Measurements from ENCODE around the gene FCN2.

FCN2 gene

DNA sequence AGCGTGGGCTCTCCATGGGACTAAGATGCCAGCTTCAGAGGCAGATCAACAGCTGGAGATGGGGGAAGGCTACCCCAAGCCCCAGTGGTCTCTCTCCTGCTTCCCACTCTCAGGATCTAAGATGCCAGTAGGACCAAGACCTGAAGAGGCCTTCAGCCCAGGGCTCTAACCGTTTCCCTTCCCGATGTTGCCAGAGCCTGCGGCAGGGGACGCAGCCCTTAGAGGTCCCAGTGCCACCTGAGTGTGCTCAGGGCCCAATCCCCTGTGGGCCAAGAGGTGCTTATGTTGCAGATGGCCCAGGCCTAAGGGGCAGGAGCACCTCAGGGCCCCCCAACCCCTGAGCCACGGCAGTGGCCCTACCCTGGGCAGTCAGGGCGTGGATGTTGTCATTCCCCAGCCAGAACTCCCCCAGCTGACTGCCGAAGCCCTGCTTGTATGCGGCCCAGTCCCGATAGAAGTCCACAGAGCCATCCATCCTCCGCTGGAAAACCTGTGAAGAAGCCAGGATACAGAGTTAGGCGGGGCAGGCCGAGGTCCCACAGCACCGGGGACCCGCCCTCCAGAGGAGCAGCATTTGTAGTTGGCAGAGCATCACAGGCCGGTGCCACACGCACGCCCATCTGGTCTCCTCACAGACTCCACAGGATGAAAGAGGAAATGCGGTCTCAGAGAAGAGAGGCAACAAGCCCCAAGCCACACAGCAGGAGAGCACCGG lies 31.7 kb downstream of the FCN2 start:
- no peak for DNase-seq (ENCODE audit: low read depth)

DNA sequence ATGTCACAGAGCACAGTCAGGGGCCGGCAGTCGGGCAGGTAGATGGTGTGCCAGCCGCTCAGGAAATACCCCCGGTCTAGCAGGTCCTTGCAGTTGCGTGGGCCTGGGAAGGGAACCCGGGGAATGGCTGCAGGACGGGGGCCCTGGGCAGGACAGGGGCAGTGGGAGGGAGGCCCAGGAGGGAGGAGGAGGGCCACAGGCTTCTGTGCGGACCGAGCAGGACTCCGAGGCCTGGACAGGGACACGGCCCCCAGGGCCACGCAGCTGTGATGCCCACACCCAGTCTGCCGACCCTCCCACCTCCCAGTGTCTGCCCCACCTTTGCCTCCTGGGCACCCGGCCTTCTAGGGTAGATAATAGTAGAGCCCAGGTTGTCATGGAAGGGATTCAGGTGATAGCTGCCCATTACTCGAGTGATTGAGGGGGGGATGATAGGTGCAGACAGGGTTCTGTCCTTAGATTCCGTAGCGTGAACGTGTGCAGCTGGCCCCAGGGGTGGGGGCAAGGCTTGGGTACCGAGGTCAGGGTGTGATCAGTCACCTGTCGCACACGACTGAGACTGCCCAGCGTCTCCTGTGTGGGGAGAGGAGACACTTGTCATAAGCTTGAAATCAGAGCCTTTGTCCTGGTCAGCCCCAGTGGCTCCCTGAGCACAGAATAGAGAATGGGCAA lies 32.6 kb downstream of the FCN2 start:
- no peak for DNase-seq (ENCODE audit: low read depth)

DNA sequence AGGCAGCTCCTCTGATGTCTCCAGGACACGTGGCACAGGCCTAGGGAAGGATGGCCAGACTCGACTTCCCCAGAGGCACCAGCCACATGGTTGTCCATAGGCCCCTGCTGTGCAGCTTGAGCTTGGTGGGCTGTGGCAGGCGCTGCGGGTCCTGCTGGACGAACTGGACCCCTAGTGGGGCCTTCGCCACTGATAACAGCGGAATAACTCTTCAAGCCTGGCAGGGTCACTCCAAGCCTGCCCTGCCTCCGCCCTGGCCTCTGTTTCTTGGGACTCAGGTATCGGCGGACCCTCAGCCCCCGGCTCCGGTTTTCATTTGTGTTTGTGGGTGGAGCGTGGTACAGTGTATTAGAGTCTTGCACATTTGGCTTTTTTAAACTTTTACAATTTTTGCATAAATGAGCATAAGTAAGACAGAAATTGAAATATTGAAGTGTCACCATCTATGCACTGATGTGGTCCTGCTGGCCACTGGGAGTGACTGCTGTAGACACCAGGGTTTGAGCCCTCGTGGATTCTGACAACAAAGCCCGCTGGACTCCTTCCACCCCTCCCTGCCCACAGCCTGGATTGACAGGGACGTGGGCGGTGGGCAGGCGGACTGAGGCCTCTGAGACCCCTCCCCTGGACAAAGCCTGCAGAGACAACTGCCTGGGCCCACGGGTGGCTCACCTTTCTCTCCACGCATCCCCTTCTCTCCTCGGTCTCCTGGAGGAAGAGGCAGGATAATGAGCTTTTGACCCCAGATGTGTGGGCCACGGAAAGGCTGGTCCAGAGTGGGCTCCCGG lies 33.3 kb downstream of the FCN2 start:
- no peak for DNase-seq (ENCODE audit: low read depth)

DNA sequence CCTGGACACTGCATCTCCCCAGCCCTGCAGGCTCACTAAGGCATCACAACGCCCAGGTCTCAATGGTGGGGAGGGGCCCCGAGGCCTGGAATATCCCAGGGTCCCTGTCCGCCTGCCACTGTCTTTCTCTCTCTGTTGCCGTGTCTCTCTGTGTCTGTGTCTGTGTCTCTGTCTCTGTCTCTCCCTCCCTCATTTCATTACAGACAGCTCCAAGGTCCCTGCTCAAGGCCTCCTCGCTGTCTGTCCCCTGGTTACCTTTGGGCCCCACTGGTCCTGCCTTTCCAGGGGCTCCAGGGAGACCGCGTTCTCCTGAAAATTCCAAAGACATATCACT lies 33.9 kb downstream of the FCN2 start:
- no peak for DNase-seq (ENCODE audit: low read depth)

DNA sequence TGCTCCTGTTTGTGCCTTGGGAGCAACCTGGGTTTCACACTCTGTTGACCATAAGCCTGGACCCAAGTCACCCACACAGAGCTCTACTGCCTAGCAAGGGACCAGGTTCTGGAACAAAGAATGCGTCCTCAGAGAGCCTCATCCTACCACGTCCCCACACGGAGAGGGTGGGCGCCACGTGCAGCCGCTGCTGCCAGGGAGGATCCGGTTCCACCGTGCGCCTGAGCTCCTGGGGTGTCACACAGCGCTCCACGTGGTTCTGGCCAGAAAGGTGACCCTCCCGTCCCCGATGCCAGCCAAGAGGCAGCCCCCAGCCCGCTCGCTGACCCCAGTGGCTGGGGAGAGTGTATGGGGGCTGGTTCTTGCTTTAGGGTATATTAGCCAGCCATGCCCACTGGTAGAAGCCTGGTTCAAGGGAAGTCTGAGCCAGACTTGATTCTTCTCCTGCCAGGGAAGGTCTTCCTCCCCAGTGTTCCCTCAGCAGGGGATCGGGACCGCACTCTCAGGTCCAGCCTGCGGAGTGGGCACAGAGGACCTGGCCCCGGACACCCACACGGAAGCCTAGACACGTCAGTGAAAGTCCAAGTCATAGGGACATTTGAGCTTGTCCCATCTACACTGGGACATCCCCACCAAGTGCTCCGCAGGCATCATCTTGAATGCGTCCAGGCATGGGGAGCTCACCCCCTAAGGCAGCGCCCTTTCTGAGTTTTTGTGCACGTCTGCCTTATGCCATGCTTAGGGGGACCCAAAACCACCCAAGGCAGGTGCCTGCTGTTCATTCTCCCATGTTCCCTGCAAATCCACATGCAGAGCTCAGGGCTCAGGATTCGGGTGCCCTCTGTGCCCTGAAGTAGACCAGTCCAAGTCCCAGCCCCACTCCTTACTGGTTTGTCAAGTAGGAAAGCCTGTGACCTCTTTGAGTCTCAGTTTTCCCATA lies 34.7 kb downstream of the FCN2 start:
- no peak for DNase-seq (ENCODE audit: low read depth)

DNA sequence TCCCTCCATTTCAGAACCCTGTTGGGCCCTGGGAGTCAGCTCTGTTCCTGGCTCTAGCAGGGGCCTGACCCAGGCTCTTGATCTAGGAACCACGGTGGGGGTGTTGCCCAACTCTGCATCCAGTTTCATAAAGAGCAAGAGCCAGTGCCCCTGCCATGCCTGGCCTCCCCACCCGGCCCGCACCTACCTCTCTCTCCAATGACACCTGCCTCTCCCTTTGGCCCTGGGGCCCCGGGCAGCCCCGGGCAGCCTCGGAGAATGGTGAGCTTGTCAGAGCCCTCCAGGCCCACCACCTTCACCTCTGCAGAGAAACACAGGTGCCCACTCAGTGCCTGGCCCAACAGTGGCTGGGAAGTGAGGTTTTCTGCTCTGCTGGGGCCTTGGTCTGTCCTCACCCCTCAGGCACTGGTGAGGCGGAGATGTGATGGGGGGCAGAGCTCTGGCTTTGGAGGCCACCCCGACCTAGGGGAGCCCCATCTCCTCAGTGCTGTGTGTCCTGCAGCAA lies 35.6 kb downstream of the FCN2 start:
- DNase-seq (ENCODE audit: low read depth), result no peak

DNA sequence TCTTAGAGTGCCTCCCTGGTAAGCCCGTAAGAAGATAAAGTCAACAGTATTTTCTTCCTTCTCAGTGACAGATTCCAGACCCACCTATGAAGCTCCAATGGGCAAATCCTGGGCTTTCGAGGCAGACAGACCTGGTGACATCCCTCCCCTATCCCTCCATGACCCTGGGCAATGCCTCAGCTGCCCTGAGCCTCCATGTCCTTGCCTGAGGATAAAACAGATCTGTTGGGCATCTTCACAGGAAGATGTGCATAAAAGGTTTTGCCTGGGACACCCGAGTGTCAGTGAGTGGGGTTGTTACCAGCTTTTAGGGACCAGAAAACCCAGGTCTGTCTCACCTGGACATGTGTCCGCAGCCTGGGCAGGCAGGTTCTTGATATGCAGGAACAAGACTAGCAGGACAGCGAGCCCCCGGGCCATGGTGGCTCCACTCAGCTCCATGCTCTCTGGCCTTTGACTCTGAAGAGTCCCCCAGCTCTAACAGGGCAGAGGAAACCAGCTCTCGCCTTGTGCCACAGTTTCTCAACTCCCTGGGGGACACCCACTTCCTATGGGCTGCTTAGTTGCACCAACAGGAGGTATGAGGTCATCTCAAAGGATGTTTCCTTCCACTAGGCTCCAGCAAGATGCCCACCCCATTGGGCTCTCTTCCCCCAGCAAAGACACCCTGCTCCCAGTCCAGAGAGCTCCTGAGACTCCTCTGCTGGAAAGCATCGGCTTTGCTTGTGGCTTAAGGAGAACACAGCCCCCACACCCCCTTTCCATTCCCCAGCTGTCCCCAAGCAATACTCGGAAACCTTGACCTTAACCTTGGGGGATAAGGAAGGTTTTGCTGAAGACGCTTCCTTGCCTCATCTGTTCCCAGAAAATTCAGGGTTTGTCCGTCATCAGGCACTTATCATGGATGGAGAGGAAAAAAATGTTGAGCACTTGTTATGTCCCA lies 37.1 kb downstream of the FCN2 start, which contains the start of gene FCN1:
TSS of gene FCN1 (minus strand) at position 482 of the 943 bp plus-strand sequence. CDS start at position 441, 41 bp downstream.
- no peak for DNase-seq (ENCODE audit: low read depth)

DNA sequence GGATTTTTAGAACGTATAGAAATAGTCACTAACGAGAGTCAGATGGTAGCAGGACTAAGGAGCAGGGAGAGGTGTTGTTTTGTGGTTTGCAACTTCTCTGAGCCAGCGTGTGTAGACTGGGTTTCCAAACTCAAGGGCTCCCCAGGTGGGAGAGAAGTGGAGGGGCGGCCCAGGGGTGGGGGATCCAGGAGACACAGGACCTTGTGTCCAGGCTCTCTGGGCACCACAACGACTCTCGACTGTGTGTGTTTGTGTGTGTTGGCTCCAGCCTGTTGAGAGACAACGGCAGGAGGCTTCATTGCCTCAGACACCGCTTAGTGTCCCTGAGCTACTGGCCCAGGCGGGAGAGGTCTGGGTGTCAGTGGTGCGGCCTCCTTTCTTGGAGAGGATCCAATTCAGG lies 38.0 kb downstream of the FCN2 start:
- no peak for DNase-seq (ENCODE audit: low read depth)

DNA sequence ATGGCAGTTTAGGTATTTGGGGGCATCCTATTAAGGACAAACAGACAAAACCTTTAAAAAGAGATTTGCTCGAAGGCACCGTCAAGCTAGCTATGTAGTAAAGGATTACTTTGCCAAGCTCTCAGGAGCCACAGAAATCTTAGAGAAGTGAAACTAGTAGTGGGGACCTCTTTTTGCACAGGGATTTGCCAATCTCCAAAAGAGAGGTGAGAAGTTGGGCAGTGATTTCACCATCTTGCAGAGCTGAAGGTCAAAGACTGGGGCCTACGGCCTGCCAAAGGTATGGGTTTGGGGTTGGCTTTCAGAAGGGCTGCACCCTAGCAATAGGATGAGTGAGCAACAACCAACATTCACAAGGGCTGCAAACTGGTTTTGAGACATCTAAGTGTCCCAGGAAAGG lies 38.7 kb downstream of the FCN2 start:
- DNase-seq (ENCODE audit: low read depth), result no peak

DNA sequence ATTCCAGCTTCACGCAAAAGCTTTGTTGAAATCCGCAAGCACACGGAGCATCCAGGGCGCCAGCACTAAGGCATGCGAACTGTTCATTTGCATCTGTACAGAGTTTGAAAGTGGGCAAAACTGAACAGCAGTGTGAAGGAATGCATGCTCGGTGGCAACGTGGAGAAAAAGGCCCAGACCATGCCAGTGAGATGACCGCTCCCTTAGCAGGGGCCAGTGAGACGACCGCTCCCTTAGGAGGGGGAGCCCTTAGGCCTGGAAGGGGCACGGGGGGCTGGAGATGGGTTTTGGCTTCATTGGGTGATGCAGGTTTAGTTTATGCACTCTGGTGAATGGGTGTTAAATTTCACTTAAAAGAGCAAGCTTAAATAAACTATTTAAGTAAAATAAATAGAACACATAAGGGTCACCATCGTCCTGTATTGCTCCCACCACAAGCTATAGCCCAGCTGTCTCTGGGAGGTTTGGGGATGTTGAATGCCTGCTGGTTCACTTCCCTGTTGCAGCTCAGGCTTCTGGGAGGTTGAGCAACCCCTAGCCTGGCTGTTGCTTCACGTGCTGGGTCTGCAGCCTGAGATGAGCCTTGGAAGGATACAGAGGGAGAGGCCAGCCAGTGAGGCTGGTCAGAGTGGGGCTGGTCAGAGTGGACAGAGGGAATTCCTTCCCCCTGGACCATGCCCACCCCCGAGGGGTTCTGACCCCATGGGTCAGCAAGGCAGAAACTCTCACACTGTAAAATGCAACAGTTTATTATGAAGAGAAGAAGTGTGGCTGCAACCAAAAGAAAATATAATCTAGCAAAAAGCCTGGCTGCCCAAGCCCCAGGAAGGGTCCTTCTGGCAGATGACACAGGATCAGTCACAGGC lies 41.7 kb downstream of the FCN2 start:
- DNase-seq (ENCODE audit: low read depth), result no peak

DNA sequence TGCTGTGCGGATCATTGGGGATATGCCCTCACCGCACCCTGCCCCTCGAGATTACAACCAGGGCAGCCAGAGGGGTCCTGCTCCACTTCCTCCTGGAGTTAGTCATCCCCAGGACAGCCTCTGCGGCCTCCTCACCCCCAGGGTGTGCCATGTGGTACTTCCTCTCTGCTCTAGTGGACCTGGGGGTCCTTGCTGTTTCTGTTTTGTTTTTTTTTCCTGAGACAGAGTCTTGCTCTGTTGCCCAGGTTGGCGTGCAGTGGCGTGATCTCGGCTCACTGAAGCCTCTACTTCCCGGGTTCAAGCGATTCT lies 42.3 kb downstream of the FCN2 start:
- no peak for DNase-seq (ENCODE audit: low read depth)

DNA sequence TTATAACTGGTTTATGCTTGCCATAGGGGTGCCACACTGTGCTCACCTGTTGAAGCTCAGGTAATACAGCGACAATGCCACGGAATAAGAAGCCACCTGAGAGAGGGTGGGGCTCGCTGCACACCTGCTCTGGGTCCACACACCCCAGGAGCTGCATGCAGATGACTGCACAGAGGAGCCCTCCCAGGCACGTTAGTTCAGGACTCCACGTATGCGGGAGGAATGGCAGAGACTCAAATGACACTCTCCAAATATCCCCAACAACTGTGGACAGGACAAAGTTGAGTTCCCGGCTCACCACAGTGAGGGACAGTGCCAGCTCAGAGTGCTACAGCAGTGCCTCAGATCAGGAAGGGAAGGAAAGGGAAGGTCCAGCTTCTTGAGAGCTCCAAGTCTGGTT lies 42.9 kb downstream of the FCN2 start:
- DNase-seq (ENCODE audit: low read depth), result no peak

DNA sequence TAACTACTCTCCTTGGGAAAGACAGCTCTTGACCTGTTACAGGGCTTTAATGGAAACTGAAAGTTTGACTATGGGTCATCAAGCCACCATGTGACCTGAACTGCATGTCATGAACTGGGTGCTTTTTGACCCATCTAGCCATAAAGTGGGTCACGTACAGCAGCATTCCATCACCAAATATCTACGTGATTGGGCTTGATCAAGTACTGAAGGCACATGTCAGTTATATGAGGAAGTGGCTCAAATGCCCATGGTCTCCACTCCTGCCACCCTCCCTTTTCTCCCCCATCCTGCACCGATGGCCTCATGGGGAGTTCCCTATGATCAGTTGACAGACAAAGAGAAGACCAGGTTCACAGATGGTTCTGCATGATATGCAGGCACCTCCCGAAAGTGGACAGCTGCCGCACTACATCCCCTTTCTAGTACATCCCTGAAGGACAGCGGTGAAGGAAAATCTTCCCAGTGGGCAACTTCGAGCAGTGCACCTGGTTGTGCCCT lies 44.5 kb downstream of the FCN2 start:
- no peak for DNase-seq (ENCODE audit: low read depth)

DNA sequence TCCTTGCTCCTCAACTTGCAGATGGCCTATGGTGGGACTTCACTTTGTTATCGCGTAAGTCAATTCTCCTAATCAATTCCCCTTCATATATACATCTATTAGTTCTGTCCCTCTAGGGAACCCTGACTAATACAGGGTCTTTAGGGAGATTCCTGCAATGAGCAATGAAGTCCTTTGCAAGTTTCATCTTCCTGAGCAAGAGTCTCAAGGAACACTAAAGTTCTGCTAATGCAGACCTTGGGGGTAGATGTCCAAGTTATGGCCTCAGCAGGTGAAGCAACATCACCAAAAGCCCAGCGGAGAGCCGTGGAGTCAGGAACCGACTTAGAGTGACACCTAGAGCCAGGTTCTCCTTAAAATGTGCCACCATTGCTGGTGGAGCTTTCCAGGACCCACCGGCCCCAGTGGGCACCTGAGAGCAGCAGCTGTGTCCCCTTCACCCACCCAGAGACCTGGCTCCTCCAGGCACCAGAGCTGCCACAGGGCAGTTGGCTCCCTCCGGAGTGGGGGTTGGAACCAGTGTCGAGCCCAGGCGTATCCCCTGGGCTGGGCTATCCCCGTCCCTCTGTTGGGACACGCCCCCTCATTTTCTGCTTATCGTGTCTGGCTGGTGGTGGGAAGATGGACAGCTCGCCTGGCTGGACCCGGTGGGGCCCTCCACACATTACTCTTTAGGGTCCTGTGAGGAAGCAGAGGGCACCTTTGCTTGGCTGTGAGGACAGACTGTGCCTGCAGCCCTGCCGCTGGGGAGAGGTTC lies 48.0 kb downstream of the FCN2 start:
- DNase-seq (ENCODE audit: low read depth), result no peak

DNA sequence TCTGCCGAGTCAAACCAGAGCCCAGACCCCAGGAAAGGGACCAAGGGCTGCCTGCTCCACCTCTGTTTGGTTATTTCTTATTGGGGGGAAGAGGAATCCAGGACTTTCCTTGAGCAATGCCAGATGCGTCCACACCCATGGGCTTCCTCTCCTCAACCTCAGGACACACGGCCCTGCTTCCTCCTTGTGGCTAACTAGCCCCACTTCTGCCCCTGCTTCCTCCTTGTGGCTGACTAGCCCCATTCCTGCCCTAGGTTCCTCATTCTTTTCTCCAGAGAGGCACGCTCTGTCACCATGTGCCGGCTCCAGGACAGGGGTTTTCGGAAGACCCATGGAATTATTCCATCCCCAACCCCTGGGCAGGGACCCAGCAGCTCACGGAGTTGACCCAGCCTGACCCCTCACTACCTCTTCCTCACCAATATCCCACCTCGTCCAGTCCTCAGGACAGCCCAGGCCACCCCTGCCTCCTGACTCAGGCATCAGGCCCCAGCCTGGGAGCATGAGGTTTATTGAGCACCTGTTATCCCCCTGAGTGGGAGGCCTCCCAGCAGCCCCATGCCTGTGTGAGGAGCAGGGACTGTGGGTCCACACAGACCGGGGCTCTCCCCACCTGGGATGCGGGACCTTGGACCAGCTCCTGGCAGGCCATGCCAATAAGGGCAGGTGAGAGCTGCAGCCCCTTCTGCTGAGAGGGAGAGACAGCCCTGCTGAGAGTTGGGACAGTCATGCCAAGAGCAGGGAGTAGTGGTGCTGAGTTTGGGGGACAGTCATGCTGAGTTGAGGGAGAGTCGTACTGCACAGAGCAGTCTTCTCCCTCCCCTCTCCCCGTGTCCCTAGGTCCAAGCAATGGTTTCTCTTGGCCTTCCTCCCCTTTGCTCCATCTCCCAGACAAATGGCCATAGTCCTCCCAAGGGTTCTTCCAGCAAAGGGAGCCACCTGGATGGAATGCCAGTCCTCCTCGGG lies 48.9 kb downstream of the FCN2 start:
- no peak for DNase-seq (ENCODE audit: low read depth)

DNA sequence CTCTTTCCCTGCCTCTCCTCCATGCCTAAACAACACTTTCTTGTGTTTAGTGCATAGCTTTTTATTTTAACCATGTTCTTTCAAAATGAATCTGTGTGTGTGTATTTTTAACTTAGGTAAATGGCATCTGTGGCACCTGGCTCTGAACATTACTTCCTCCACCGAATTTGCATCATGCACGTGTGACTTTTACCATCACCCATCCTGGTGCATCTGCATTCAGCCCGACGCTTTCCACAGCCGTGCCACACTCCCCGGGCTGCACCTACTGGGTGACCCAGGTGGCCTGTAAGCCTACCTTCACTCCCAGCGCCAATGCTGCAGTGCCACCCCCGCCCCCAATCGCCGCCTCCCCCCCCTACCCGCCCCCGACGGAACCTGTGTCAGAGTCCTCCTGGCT lies 49.8 kb downstream of the FCN2 start:
- DNase-seq (ENCODE audit: low read depth), result no peak

DNA sequence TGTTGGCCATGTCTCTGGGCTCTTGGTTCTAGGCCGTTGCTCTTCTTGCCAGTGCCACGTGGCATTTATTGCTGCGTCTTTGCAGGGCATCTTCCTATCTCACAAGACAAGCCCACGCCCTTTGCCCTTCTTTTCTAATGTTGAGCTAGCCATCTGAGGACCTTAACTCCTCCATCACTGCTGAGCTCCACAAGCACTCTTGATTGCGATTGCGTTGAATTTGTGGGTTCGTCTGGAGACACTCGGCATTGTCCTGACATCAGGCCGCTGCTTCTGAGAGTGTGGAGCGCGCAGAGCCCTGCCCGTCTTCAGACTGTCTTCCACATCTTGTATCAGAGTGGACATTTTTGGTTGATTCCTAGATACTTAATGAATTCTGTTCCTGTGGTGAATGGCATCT lies 51.6 kb downstream of the FCN2 start:
- no peak for DNase-seq (ENCODE audit: low read depth)

DNA sequence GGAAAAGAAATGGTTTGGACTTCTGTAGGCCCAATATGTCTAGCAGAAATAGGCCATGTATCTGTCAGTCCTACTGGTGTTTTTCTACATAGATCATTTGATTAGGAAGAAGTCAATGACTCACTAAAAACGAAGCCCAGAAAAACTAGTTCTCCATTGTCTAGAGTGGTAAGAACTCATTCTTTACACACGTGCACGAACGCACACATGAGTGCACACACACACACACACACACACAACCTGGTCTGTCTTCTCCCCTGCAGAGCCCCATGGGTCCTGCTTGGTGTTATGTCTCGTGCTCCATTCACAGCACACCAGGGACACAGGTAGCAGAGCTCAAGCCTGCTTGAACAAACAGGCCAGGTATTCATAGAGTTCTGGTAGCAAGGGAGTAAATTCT lies 52.0 kb downstream of the FCN2 start:
- no peak for DNase-seq (ENCODE audit: low read depth)
